ENCODE results near the gene C12orf60.

DNA sequence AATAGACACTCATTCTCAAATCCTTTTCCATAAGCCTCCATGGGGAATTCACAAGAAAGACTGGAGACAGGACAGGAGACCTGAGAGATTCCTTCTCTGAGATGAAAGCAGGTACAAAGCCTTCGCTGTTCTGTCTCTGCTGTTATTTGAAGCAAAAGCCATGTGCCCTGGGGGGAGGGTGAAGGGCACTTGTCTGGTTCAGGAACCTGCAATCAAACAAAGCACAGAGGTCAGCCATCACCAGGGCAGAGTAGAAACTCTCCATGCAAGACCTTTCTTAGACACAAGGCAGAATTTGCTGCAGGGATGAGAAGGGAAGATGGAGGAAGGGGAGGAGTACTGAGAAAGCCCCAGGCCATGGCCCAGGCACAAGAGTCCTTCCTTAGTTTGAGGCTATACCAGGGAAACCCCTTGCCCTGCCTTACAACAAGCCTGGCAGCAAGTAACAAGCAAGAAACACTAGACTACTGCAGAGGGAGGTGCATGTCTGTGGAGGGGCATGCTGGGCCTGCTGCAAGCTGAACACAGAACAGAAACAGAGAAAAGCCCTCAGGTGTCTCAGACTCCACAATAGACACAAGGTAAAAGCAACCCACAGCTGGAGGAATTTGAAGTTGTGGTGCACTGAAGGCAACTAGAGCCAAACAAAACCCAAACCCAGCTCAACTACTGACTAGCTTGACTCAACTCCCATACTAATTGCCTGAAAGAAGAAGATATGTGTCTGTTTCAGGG lies 47.6 kb downstream of the C12orf60 start:
- no peak for TF ChIP-seq CTCF (IDR thresholded peaks at IDR 0.05)
- TF ChIP-seq POLR2A (IDR thresholded peaks at IDR 0.05): no peak
